ENCODE results near the gene CDC25A.
"Not testable (repeated sequence)": the region's sequence is repeated elsewhere in the genome, so short reads cannot be mapped to it uniquely, and the experiment has no call there.

The CDC25A gene

DNA sequence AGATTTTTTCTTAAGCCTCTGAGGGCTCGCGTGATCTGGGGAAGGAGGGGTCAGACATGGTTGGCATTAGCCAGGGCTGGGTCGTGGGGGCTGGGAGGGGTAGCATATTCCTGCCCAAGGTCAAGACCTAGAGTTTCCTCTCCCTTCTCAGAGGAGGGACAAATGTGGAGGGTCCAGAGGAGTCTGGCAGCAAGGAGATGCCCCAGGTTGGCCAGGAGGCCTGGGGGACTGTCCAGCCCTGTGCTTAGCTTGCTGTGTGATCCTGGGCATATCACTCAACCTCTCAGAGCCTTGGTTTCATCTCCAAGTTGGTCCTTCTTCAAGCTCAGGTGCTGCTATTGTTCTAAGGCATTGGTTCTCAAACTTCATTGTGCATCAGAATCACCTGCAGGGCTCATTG lies 26.0 kb upstream of the CDC25A start:
- DNase-seq (ENCODE audit: low spot score in 2 of 2) (no peak), ATAC-seq (no peak)
- Mint-ChIP-seq H3K36me3 (no peaks in the 10 kb centered on the region), H3K27ac (no peak overlapping the region), H3K4me1 (no peaks in the 10 kb centered on the region), H3K4me3 (no peak overlapping the region), H3K9me3 (no peaks in the 10 kb centered on the region)

- not testable (repeated sequence) for H3K4me3 Mint-ChIP-seq; H3K9me3 Mint-ChIP-seq; DNase-seq (ENCODE audit: low spot score in 2 of 2); H3K36me3 Mint-ChIP-seq; ATAC-seq; H3K4me1 Mint-ChIP-seq; H3K27ac Mint-ChIP-seq
Observed at GRCh38 chr3:48211776-48212175, 23.6 kb upstream of the CDC25A start.

DNA sequence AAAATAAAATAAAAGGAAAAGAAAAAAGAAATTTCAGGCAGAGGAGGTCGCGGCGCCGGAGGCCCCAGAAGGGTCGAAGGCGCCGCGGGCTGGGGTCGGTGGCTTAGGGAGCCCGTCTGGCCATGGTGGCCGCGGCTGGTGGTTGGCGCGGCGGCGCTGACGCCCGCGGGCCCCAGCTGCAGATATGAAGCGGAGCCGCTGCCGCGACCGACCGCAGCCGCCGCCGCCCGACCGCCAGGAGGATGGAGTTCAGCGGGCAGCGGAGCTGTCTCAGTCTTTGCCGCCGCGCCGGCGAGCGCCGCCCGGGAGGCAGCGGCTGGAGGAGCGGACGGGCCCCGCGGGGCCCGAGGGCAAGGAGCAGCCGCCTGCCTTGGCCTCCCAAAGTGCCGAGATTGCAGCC lies 22.3 kb upstream of the CDC25A start:
- not testable (repeated sequence) for H3K27ac Mint-ChIP-seq; ATAC-seq; DNase-seq (ENCODE audit: low spot score in 2 of 2); H3K9me3 Mint-ChIP-seq; H3K4me3 Mint-ChIP-seq; H3K4me1 Mint-ChIP-seq; H3K36me3 Mint-ChIP-seq

GRCh38 chr3:48209445-48209844 lies 21.2 kb upstream of the CDC25A start:
- H3K4me1 Mint-ChIP-seq = no peaks in the 10 kb centered on the region
- no peak for DNase-seq (ENCODE audit: low spot score in 2 of 2)
- ATAC-seq = no peak
- H3K9me3 Mint-ChIP-seq = no peaks in the 10 kb centered on the region
- H3K4me3 Mint-ChIP-seq = no peak overlapping the region
- H3K27ac Mint-ChIP-seq = peak overlapping the region; percentile 49
- H3K36me3 Mint-ChIP-seq = no peaks in the 10 kb centered on the region

DNA sequence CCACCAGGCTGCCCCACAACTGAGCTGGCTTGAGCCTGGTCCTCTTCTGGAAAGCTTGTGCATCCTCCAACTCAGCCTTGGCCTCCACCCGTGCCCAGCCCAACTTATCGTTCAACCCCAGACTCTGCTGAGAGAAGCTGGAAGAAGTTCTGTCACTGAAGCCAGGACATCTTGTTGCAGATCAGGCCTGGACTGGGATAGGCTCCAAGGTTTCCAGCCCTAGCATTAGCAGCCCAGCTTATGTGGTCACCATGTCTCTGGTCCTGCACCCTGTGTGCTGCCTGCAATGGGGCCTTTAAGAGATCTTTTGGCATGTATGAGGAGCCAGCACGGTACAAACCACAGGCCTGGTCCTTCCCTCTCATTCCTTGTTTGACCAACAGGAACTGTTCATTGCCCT lies 19.9 kb upstream of the CDC25A start:
- Mint-ChIP-seq H3K4me3 (no peak overlapping the region), H3K36me3 (no peaks in the 10 kb centered on the region), H3K4me1 (no peaks in the 10 kb centered on the region), H3K9me3 (no peaks in the 10 kb centered on the region), H3K27ac (no peak overlapping the region)
- DNase-seq (ENCODE audit: low spot score in 2 of 2) = no peak
- no peak for ATAC-seq

- H3K36me3 Mint-ChIP-seq = no peaks in the 10 kb centered on the region
- H3K4me3 Mint-ChIP-seq = no peak overlapping the region
- no peaks in the 10 kb centered on the region for H3K4me1 Mint-ChIP-seq
- no peak overlapping the region for H3K27ac Mint-ChIP-seq
- ATAC-seq (no peak), DNase-seq (ENCODE audit: low spot score in 2 of 2) (no peak)
- H3K9me3 Mint-ChIP-seq = no peaks in the 10 kb centered on the region
Observed at GRCh38 chr3:48202632-48203031, 14.4 kb upstream of the CDC25A start.

GRCh38 chr3:48199117-48199516 lies 10.9 kb upstream of the CDC25A start:
- ATAC-seq (no peak), DNase-seq (ENCODE audit: low spot score in 2 of 2) (no peak)
- Mint-ChIP-seq H3K4me3 (no peak overlapping the region), H3K27ac (no peak overlapping the region), H3K9me3 (no peaks in the 10 kb centered on the region), H3K4me1 (no peaks in the 10 kb centered on the region), H3K36me3 (no peaks in the 10 kb centered on the region)

- no peak for ATAC-seq
- H3K9me3 Mint-ChIP-seq = no peaks in the 10 kb centered on the region
- no peak overlapping the region for H3K27ac Mint-ChIP-seq
- H3K36me3 Mint-ChIP-seq = no peaks in the 10 kb centered on the region
- DNase-seq (ENCODE audit: low spot score in 2 of 2) = no peak
- H3K4me1 Mint-ChIP-seq = no peaks in the 10 kb centered on the region
- H3K4me3 Mint-ChIP-seq = no peak overlapping the region
Observed at GRCh38 chr3:48196611-48197010, 8.4 kb upstream of the CDC25A start.

DNA sequence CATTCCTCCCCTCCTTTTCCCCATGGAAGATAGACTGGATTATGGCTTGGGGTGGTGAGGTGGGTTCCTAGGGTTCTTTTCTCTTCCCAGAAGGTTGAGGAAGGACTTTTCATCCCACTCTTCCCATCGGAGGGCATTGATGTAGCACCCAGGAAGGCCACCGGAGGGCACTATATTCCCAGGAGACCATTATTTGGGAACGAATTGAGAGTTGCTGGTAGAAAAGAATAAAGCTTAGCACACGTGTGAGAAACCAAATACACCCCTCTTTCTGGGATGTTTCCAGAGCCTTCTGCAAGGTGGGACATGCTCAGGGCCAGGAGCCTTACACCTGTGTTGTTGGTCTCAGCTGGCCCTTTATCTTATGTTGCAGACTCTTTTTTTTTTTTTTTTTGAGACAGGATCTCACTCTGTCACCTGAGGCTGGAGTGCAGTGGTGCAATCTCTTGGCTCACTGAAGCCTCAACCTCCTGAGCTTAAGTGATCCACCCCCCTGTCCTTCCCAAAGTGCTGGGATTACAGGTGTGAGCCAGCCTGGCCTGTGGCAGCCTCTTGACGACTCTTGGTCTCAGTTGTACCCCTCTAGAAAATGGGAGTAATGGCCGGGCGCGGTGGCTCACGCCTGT lies 6.3 kb upstream of the CDC25A start:
- Mint-ChIP-seq H3K9me3 (no peaks in the 10 kb centered on the region), H3K4me3 (no peak overlapping the region), H3K27ac (no peak overlapping the region), H3K4me1 (no peaks in the 10 kb centered on the region), H3K36me3 (no peaks in the 10 kb centered on the region)
- no peak for ATAC-seq
- DNase-seq (ENCODE audit: low spot score in 2 of 2) = no peak

GRCh38 chr3:48190911-48191310 lies 2.7 kb upstream of the CDC25A start:
- Mint-ChIP-seq H3K27ac (no peak overlapping the region), H3K4me3 (no peak overlapping the region), H3K9me3 (no peaks in the 10 kb centered on the region), H3K36me3 (peaks cover 21% of the 10 kb centered on the region), H3K4me1 (peaks cover 10% of the 10 kb centered on the region)
- no peak for ATAC-seq
- DNase-seq (ENCODE audit: low spot score in 2 of 2) = no peak

DNA sequence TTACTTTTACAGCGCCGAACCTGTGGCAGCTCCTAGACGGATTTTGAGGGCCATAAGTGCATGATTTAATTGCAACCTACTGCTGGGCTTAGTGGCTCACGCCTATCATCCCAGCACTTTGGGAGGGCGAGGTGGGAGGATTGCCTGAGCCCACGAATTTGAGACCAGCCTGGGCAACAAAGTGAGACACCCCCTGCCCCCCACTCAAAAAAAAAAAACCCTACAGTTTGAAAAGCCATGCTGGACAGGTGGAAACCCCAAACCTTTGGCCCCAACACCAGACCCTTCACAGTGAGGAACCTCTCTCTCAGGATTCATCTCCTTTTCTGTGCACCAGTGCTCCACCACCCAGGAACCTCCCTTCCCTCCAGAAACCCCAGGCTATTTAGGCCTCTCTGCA lies 1.1 kb upstream of the CDC25A start:
- peak overlapping the region; percentile 86 for H3K27ac Mint-ChIP-seq
- ATAC-seq = no peak
- DNase-seq (ENCODE audit: low spot score in 2 of 2) = no peak
- H3K9me3 Mint-ChIP-seq = no peaks in the 10 kb centered on the region
- peaks cover 37% of the 10 kb centered on the region for H3K36me3 Mint-ChIP-seq
- H3K4me3 Mint-ChIP-seq = peak overlapping the region; percentile 77
- H3K4me1 Mint-ChIP-seq = peaks cover 10% of the 10 kb centered on the region

DNA sequence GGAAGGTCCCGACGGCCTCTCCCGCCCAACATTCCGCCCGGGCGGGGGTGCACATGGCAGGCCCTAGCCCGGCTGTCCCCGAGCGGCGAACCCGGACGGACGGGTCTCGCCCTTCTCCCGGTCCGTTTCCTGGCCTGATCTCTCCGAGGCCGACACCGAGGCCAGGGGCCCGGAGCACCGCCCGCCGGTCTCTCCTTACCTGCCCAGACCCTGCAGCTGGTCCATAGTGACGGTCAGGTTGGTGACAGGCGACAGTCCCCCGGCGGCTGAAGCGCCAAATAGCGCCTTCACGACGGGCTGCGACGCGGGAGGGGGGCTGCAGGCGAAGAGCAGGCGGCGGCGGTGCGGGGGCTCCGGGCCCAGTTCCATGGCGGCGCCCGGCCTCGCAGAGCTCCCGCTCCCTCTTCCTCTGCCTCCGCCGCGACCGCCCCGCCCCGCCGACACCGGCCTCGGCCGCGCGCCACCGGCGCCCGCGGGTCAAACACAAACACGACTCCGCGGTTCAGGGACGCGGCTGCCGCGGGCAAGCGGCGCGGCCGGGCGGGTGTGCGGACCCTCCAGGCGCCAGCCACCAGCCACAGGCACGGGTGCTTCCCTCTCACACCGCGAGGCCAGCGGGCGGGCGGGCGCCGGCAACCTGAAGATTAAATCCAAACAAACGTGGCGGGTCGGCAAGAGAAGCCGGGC lies 495 bp downstream of the CDC25A start:
- DNase-seq (ENCODE audit: low spot score in 2 of 2) (peak; percentile 33 to 71), ATAC-seq (peak; percentile 51)
- peaks cover 53% of the 10 kb centered on the region for H3K36me3 Mint-ChIP-seq
- H3K4me3 Mint-ChIP-seq = peak overlapping the region; percentile 77
- no peaks in the 10 kb centered on the region for H3K9me3 Mint-ChIP-seq
- H3K27ac Mint-ChIP-seq = peak overlapping the region; percentile 86
- H3K4me1 Mint-ChIP-seq = peaks cover 10% of the 10 kb centered on the region

DNA sequence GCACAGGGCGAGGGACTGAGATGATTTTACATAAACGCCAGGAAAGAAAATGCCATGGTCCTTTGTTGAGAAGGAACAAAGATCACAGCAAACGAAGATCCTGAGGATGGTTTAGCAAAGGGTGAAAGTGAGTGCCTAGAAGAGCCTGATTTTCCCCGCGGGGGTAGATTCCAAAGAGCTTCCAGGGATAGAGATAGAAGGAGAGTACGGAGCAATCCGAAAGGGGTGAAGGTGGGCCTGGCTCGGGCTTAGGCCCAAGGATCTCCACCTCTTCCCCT lies 977 bp downstream of the CDC25A start:
- Mint-ChIP-seq H3K36me3 (peaks cover 58% of the 10 kb centered on the region), H3K4me1 (peaks cover 10% of the 10 kb centered on the region), H3K27ac (peak overlapping the region; percentile 85), H3K4me3 (peak overlapping the region; percentile 77), H3K9me3 (no peaks in the 10 kb centered on the region)
- DNase-seq (ENCODE audit: low spot score in 2 of 2) (no peak), ATAC-seq (no peak)

GRCh38 chr3:48186631-48187300 lies 1.5 kb downstream of the CDC25A start:
- peaks cover 63% of the 10 kb centered on the region for H3K36me3 Mint-ChIP-seq
- no peak for ATAC-seq
- peaks cover 10% of the 10 kb centered on the region for H3K4me1 Mint-ChIP-seq
- peak overlapping the region; percentile 85 for H3K27ac Mint-ChIP-seq
- peak overlapping the region; percentile 77 for H3K4me3 Mint-ChIP-seq
- no peaks in the 10 kb centered on the region for H3K9me3 Mint-ChIP-seq
- no peak for DNase-seq (ENCODE audit: low spot score in 2 of 2)

GRCh38 chr3:48185129-48185528 lies 3.1 kb downstream of the CDC25A start:
- peaks cover 79% of the 10 kb centered on the region for H3K36me3 Mint-ChIP-seq
- H3K4me1 Mint-ChIP-seq = peaks cover 10% of the 10 kb centered on the region
- no peaks in the 10 kb centered on the region for H3K9me3 Mint-ChIP-seq
- H3K4me3 Mint-ChIP-seq = no peak overlapping the region
- no peak for DNase-seq (ENCODE audit: low spot score in 2 of 2)
- no peak overlapping the region for H3K27ac Mint-ChIP-seq
- ATAC-seq = no peak

- no peak overlapping the region for H3K4me3 Mint-ChIP-seq
Observed at GRCh38 chr3:48184299-48184698, 3.9 kb downstream of the CDC25A start.

More at GRCh38 chr3:48184299-48184698, 3.9 kb downstream of the CDC25A start:
- peaks cover 87% of the 10 kb centered on the region for H3K36me3 Mint-ChIP-seq
- no peak for ATAC-seq
- H3K27ac Mint-ChIP-seq = no peak overlapping the region
- H3K9me3 Mint-ChIP-seq = no peaks in the 10 kb centered on the region
- no peak for DNase-seq (ENCODE audit: low spot score in 2 of 2)
- H3K4me1 Mint-ChIP-seq = peaks cover 10% of the 10 kb centered on the region

Measured in stimulated activated effector memory CD8-positive, alpha-beta T cell treated with anti-CD3 and anti-CD28 coated beads, Interleukin-12 subunit alpha, Interleukin-12 subunit beta, amount 100 ng/mL, for 72 hours (primary cell).